Measurements from ENCODE around the gene IRX6.

DNA sequence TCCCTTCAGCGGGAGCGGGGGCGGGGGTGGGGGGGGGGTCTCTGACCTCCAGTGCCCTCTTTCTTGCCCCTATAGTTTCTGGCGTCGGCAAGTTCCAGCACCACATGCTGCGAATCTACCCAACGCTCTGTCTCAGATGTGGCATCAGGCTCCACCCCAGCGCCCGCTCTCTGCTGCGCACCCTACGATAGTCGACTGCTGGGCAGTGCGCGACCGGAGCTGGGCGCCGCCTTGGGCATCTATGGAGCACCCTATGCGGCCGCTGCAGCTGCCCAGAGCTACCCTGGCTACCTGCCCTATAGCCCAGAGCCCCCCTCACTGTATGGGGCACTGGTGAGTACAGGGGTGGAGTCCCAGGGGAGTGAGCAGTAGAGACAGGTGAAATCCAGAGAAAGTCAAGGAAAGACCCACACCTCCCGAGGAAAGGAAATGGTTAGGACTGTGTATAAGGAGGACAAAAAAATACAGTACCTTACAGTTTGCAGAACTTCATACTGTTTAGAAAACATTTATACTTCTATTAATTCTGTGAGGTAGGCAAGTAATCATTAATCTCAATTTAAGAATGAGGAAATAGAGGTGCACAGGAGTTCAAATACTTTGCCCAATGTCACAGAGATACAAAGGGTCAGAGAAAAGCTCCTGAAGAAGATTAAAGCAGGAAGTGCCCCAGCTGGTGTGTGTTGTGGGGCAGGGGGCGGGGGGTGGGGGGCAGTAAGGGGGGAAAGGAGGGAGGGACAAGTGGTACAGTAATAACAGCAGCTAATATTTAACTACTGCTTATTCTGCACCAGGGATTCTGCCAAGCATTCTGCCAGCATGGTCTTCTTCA lies 2.5 kb downstream of the IRX6 start:
- TF ChIP-seq EZH2 (conservative IDR thresholded peaks at IDR 0.05; ENCODE audit: low read depth, low read length) (no peak), FOSL2 (CRISPR knock-in tag; IDR thresholded peaks at IDR 0.05) (no peak), REPIN1 (CRISPR knock-in tag; IDR thresholded peaks at IDR 0.05; ENCODE audit: borderline replicate concordance, low read depth) (no peak), SRSF1 (optimal IDR thresholded peaks at IDR 0.05; ENCODE audit: low read depth, low read length) (no peak), GTF2F1 (IDR thresholded peaks at IDR 0.05; ENCODE audit: low read length) (no peak), ETV5 (CRISPR knock-in tag; IDR thresholded peaks at IDR 0.05; ENCODE audit: borderline replicate concordance) (no peak)

Data from HepG2 (cell line).